ENCODE data around the gene SDHC. TPM values are rescaled to one million over a fixed set of nuclear protein-coding genes. Genes with fewer than 3 reads are reported as not detected.

Gene SDHC
- total and polyA plus RNA-seq, 2 experiments from 2014 or later = 84.4 to 107 TPM

DNA sequence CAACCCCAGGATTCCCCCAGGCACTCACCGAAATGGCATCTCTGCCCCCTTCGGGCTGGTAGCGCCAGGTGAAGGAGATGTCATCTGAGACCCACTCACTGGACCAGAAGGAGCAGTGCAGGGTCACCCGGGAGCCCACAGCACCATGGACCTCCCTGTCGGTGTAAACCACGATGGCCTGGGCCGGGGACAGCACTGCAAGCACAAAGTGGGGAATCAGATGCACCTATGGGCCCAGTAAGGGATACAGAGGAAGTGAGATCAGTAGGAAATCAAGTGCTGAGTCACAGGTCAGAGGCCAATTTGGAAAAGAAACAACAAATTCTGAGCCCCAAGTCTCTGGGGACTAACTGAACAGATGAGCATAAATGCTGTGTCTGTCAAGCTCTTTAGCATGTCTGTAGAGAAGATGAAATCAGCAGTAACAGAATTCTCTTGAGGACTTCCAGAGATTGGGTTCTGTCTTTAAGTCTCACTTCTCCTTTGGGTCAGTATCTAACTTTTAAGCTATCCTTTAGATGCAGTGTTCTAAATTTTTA, 6.9 kb upstream of the SDHC start:
- no peaks in the 10 kb centered on the region for H3K27me3 ChIP-seq (ENCODE audit: insufficient read depth)
- H3K4me1 Mint-ChIP-seq = peaks cover 45% of the 10 kb centered on the region
- DNase-seq (ENCODE audit: low spot score) = no peak
- 0 out of 2 replicates have a peak, but pooled peaks cover under 1% of the 10 kb centered on the region for H3K9me2 ChIP-seq (ENCODE audit: insufficient read depth)
- peak overlapping the region; percentile 68; the same call in 1 of the 2 replicates for H3K27ac Mint-ChIP-seq
- no peak for ATAC-seq
- H3K27me3 Mint-ChIP-seq (ENCODE audit: insufficient read depth, low read depth, poor library complexity) = peaks cover 3% of the 10 kb centered on the region
- no peak overlapping the region for H3K4me3 ChIP-seq
- H3K27ac ChIP-seq (ENCODE audit: low read depth) = no peak overlapping the region
- TF ChIP-seq EZH2 (IDR thresholded peaks at IDR 0.05; ENCODE audit: low read depth, unreplicated experiment) (no peak), STAT1 (IDR thresholded peaks at IDR 0.05; ENCODE audit: unreplicated experiment) (no peak), NANOG (IDR thresholded peaks at IDR 0.05; ENCODE audit: borderline replicate concordance) (no peak), JUNB (IDR thresholded peaks at IDR 0.05; ENCODE audit: unreplicated experiment) (no peak), CREB1 (CRISPR knock-in tag; IDR thresholded peaks at IDR 0.05; ENCODE audit: low read depth) (no peak), EZH2phosphoT487 (IDR thresholded peaks at IDR 0.05; ENCODE audit: unreplicated experiment) (no peak), ZNF114 (CRISPR knock-in tag; IDR thresholded peaks at IDR 0.05) (no peak)
- TF ChIP-seq, protein P1, sequence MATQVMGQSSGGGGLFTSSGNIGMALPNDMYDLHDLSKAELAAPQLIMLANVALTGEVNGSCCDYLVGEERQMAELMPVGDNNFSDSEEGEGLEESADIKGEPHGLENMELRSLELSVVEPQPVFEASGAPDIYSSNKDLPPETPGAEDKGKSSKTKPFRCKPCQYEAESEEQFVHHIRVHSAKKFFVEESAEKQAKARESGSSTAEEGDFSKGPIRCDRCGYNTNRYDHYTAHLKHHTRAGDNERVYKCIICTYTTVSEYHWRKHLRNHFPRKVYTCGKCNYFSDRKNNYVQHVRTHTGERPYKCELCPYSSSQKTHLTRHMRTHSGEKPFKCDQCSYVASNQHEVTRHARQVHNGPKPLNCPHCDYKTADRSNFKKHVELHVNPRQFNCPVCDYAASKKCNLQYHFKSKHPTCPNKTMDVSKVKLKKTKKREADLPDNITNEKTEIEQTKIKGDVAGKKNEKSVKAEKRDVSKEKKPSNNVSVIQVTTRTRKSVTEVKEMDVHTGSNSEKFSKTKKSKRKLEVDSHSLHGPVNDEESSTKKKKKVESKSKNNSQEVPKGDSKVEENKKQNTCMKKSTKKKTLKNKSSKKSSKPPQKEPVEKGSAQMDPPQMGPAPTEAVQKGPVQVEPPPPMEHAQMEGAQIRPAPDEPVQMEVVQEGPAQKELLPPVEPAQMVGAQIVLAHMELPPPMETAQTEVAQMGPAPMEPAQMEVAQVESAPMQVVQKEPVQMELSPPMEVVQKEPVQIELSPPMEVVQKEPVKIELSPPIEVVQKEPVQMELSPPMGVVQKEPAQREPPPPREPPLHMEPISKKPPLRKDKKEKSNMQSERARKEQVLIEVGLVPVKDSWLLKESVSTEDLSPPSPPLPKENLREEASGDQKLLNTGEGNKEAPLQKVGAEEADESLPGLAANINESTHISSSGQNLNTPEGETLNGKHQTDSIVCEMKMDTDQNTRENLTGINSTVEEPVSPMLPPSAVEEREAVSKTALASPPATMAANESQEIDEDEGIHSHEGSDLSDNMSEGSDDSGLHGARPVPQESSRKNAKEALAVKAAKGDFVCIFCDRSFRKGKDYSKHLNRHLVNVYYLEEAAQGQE (IDR thresholded peaks at IDR 0.05; ENCODE audit: unreplicated experiment) = no peak
- TF ChIP-seq, protein P2, sequence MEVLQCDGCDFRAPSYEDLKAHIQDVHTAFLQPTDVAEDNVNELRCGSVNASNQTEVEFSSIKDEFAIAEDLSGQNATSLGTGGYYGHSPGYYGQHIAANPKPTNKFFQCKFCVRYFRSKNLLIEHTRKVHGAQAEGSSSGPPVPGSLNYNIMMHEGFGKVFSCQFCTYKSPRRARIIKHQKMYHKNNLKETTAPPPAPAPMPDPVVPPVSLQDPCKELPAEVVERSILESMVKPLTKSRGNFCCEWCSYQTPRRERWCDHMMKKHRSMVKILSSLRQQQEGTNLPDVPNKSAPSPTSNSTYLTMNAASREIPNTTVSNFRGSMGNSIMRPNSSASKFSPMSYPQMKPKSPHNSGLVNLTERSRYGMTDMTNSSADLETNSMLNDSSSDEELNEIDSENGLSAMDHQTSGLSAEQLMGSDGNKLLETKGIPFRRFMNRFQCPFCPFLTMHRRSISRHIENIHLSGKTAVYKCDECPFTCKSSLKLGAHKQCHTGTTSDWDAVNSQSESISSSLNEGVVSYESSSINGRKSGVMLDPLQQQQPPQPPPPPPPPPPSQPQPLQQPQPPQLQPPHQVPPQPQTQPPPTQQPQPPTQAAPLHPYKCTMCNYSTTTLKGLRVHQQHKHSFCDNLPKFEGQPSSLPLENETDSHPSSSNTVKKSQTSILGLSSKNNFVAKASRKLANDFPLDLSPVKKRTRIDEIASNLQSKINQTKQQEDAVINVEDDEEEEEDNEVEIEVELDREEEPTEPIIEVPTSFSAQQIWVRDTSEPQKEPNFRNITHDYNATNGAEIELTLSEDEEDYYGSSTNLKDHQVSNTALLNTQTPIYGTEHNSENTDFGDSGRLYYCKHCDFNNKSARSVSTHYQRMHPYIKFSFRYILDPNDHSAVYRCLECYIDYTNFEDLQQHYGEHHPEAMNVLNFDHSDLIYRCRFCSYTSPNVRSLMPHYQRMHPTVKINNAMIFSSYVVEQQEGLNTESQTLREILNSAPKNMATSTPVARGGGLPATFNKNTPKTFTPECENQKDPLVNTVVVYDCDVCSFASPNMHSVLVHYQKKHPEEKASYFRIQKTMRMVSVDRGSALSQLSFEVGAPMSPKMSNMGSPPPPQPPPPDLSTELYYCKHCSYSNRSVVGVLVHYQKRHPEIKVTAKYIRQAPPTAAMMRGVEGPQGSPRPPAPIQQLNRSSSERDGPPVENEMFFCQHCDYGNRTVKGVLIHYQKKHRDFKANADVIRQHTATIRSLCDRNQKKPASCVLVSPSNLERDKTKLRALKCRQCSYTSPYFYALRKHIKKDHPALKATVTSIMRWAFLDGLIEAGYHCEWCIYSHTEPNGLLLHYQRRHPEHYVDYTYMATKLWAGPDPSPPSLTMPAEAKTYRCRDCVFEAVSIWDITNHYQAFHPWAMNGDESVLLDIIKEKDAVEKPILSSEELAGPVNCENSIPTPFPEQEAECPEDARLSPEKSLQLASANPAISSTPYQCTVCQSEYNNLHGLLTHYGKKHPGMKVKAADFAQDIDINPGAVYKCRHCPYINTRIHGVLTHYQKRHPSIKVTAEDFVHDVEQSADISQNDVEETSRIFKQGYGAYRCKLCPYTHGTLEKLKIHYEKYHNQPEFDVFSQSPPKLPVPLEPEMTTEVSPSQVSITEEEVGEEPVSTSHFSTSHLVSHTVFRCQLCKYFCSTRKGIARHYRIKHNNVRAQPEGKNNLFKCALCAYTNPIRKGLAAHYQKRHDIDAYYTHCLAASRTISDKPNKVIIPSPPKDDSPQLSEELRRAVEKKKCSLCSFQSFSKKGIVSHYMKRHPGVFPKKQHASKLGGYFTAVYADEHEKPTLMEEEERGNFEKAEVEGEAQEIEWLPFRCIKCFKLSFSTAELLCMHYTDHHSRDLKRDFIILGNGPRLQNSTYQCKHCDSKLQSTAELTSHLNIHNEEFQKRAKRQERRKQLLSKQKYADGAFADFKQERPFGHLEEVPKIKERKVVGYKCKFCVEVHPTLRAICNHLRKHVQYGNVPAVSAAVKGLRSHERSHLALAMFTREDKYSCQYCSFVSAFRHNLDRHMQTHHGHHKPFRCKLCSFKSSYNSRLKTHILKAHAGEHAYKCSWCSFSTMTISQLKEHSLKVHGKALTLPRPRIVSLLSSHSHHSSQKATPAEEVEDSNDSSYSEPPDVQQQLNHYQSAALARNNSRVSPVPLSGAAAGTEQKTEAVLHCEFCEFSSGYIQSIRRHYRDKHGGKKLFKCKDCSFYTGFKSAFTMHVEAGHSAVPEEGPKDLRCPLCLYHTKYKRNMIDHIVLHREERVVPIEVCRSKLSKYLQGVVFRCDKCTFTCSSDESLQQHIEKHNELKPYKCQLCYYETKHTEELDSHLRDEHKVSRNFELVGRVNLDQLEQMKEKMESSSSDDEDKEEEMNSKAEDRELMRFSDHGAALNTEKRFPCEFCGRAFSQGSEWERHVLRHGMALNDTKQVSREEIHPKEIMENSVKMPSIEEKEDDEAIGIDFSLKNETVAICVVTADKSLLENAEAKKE (CRISPR knock-in tag; IDR thresholded peaks at IDR 0.05) = no peak
- TF ChIP-seq, protein P3, sequence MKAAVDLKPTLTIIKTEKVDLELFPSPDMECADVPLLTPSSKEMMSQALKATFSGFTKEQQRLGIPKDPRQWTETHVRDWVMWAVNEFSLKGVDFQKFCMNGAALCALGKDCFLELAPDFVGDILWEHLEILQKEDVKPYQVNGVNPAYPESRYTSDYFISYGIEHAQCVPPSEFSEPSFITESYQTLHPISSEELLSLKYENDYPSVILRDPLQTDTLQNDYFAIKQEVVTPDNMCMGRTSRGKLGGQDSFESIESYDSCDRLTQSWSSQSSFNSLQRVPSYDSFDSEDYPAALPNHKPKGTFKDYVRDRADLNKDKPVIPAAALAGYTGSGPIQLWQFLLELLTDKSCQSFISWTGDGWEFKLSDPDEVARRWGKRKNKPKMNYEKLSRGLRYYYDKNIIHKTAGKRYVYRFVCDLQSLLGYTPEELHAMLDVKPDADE (IDR thresholded peaks at IDR 0.05) = no peak
- H3K4me3 Mint-ChIP-seq = peak overlapping the region; percentile 14; the same call in 1 of the 3 replicates
- no peaks in the 10 kb centered on the region for H3K36me3 ChIP-seq (ENCODE audit: insufficient read depth)
- no peak overlapping the region for H3K4me2 ChIP-seq
- H3K9me3 Mint-ChIP-seq = no peaks in the 10 kb centered on the region
- H3K36me3 Mint-ChIP-seq (ENCODE audit: low read depth) = no peaks in the 10 kb centered on the region
- H4K20me1 ChIP-seq (replicated peaks; ENCODE audit: insufficient read depth) = no peaks in the 10 kb centered on the region
- H3K79me2 ChIP-seq (replicated peaks; ENCODE audit: insufficient read depth) = peaks cover 16% of the 10 kb centered on the region
- H3K4me1 ChIP-seq (ENCODE audit: insufficient read depth) = peaks cover 38% of the 10 kb centered on the region
- 0 out of 2 replicates have a peak, but pooled peaks cover 3% of the 10 kb centered on the region for H3F3A ChIP-seq (replicated peaks; ENCODE audit: low read depth)
- H2AFZ ChIP-seq = peak overlapping the region; percentile 81; the same call in 1 of the 2 replicates

Data from GM23338 (cell line).